GM23338 (cell line): ENCODE results near the gene NKD1. TPM values are rescaled to one million over a fixed set of nuclear protein-coding genes. Genes with fewer than 3 reads are reported as not detected.
A peak's percentile ranks its signal among the peaks of the same experiment; 100 is the strongest.

Experiments used
- ATAC-seq: fragments of 200-7000 bp; cut with Tn5 transposase; 3 replicates; pipeline ENCODE4 v1.9.1; 2020
- DNase-seq: peaks from one replicate; pipeline ENCODE4 v3.0.0-alpha.2; 2015; ENCODE audit warnings: low spot score
- H2AFZ ChIP-seq: fragments of 200-600 bp; sonication (generic); 2 replicates; pipeline ENCODE4 v1.8.0; 2016; ENCODE audit warnings: antibody characterized with exemption, mild to moderate bottlenecking, moderate library complexity
- H3F3A ChIP-seq: fragments of 200-600 bp; sonication (generic); replicated peaks from 2 replicates; pipeline ENCODE4 v1.8.0; 2017; ENCODE audit warnings: antibody characterized with exemption, mixed run types, low read depth
- H3K27ac ChIP-seq: fragments of 200-600 bp; sonication (generic); 2 replicates; pipeline ENCODE4 v1.6.1; 2016; ENCODE audit warnings: low read depth
- H3K27me3 ChIP-seq: fragments of 200-600 bp; sonication (generic); 2 replicates; pipeline ENCODE4 v1.8.0; 2016; ENCODE audit warnings: mild to moderate bottlenecking, mixed run types, moderate library complexity; ENCODE audit not compliant: insufficient read depth
- H3K36me3 ChIP-seq: fragments of 200-600 bp; sonication (generic); 2 replicates; pipeline ENCODE4 v1.8.0; 2016; ENCODE audit warnings: mild to moderate bottlenecking; ENCODE audit not compliant: insufficient read depth
- H3K4me1 ChIP-seq: fragments of 200-600 bp; sonication (generic); 2 replicates; pipeline ENCODE4 v1.8.0; 2016; ENCODE audit warnings: mild to moderate bottlenecking, moderate library complexity; ENCODE audit not compliant: insufficient read depth
- H3K4me2 ChIP-seq: fragments of 200-600 bp; sonication (generic); 2 replicates; pipeline ENCODE4 v1.7.1; 2017; ENCODE audit warnings: mixed run types
- H3K4me3 ChIP-seq: fragments of 200-600 bp; sonication (generic); 2 replicates; pipeline ENCODE4 v1.6.1; 2016; ENCODE audit warnings: mixed run types
- H3K79me2 ChIP-seq: fragments of 200-600 bp; sonication (generic); replicated peaks from 2 replicates; pipeline ENCODE4 v1.8.0; 2017; ENCODE audit warnings: mild to moderate bottlenecking; ENCODE audit not compliant: insufficient read depth
- H3K9me2 ChIP-seq: fragments of 200-600 bp; sonication (generic); 2 replicates; pipeline ENCODE4 v1.8.0; 2017; ENCODE audit not compliant: insufficient read depth
- H4K20me1 ChIP-seq: fragments of 200-600 bp; sonication (generic); replicated peaks from 2 replicates; pipeline ENCODE4 v1.8.0; 2017; ENCODE audit warnings: mild to moderate bottlenecking; ENCODE audit not compliant: insufficient read depth
- H3K27ac Mint-ChIP-seq: 2 replicates; pipeline ENCODE4 v1.8.0; 2020; ENCODE audit warnings: inconsistent platforms, mild to moderate bottlenecking, moderate library complexity, mixed read lengths
- H3K27me3 Mint-ChIP-seq: 3 replicates; pipeline ENCODE4 v1.8.0; 2022; ENCODE audit warnings: low read depth, mild to moderate bottlenecking, moderate library complexity, mixed read lengths, inconsistent platforms; ENCODE audit not compliant: insufficient read depth, poor library complexity
- H3K36me3 Mint-ChIP-seq: 3 replicates; pipeline ENCODE4 v1.8.0; 2021; ENCODE audit warnings: low read depth, mild to moderate bottlenecking, inconsistent platforms, moderate library complexity, mixed read lengths
- H3K4me1 Mint-ChIP-seq: 3 replicates; pipeline ENCODE4 v1.8.0; 2020; ENCODE audit warnings: mild to moderate bottlenecking, inconsistent platforms, mixed read lengths
- H3K4me3 Mint-ChIP-seq: 3 replicates; pipeline ENCODE4 v1.8.0; 2021; ENCODE audit warnings: moderate library complexity, mild to moderate bottlenecking, inconsistent platforms, mixed read lengths
- H3K9me3 Mint-ChIP-seq: 3 replicates; pipeline ENCODE4 v1.8.0; 2020; ENCODE audit warnings: moderate library complexity, mild to moderate bottlenecking, inconsistent platforms, mixed read lengths
- CREB1 ChIP-seq: fragments of 250-450 bp; sonication (Bioruptor Pico); IDR thresholded peaks from 2 replicates; pipeline ENCODE4 v1.5.0; 2020; ENCODE audit warnings: low read depth, mild to moderate bottlenecking, moderate library complexity
- EZH2 ChIP-seq: fragments of 200-600 bp; sonication (generic); IDR thresholded peaks from one replicate; pipeline ENCODE4 v1.8.0; 2017; ENCODE audit warnings: antibody characterized with exemption, mild to moderate bottlenecking, low read depth; ENCODE audit not compliant: unreplicated experiment
- JUNB ChIP-seq: IDR thresholded peaks from one replicate; pipeline ENCODE4 v1.6.1; 2016; ENCODE audit warnings: antibody characterized with exemption; ENCODE audit not compliant: unreplicated experiment
- NANOG ChIP-seq: IDR thresholded peaks from 2 replicates; pipeline ENCODE4 v1.6.1; 2016; ENCODE audit warnings: antibody characterized with exemption, borderline replicate concordance
- POLR2AphosphoS5 ChIP-seq: IDR thresholded peaks from 2 replicates; pipeline ENCODE4 v1.6.1; 2016; ENCODE audit warnings: antibody characterized with exemption, low read depth
- ZNF114 ChIP-seq: fragments of 250-450 bp; sonication (Bioruptor Pico); IDR thresholded peaks from 2 replicates; pipeline ENCODE4 v1.5.0; 2020; ENCODE audit warnings: mild to moderate bottlenecking, moderate library complexity
- ZNF331 ChIP-seq: fragments of 250-450 bp; sonication (Bioruptor Pico); IDR thresholded peaks from 2 replicates; pipeline ENCODE4 v1.5.0; 2020; ENCODE audit warnings: low read depth, mild to moderate bottlenecking, moderate library complexity
- polyA plus RNA-seq: library from polyadenylated mRNA; unstranded; fragments of >200 nt; fragmentation: Nextera tagmentation; extraction: Ambion mirVana; gene quantifications from 2 replicates; pipeline ENCODE4 v1.2.1, GENCODE V29; 2016
- total RNA-seq: library from RNA; depleted of rRNA; stranded (reverse); fragments of >200 nt; shearing (Covaris generic); gene quantifications from 2 replicates; pipeline ENCODE4 v1.2.3, GENCODE V29; 2014
- TF ChIP-seq, protein P1 (sequence below), 2 experiments: fragments of 200-600 bp in 1 of 2; sonication (generic) in 1 of 2; conservative IDR thresholded peaks; 2 replicates each; pipeline versions ENCODE4 v1.5.1 to v1.6.1; 2016 to 2017; ENCODE audit warnings: antibody characterized with exemption in 2 of 2, low read depth in 2 of 2, mild to moderate bottlenecking in 2 of 2, moderate library complexity in 1 of 2
- TF ChIP-seq, protein P2 (sequence below): IDR thresholded peaks from 2 replicates; pipeline ENCODE4 v1.6.1; 2016; ENCODE audit warnings: antibody characterized with exemption

NKD1 gene
- total and polyA plus RNA-seq, 2 experiments from 2014 or later: 2.1 to 2.3 TPM

DNA sequence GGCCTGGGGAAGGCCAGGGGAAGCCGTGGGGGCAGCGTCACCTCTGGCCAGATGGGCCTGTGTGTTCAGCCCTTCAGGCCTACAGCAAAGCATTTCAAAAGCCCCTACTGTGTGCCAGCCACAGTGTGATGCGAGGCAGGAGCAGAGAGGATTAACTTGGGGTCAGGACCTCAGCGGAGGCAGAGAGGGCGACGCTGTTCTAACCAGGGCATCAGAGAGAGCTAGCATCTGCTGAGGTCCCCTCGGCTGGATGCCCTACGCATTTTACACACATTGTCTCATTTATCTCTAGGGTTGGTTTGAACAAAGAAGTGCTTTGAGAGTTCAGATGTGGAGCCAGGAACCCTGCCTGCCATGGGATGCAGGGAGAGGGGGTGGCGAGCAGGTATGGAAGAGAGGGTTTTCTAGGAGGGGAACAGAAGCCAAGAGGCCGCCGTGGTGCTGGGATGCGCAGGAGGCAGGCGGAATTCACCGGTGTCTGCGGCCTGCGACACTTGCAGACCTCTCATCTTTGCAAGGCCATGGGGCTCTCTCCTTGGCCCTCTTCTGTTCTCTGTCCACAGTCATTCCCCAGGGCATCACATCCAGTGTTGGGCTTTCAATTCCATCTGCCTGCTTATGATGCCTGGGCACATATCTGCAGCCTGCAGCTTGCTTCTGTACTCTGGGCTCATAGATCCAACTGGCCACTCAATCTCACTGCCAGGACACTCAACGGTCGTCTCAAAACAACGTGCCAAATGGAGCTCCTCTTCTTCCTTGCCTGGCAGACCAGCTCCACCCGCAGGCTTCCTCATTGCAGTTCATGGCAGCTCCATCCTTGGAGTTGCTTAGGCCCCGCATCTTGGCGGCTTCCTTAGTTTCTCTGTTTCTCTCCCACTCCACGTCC lies 8.1 kb upstream of the NKD1 start:
- Histone ChIP-seq H3F3A (no peaks in the 10 kb centered on the region), H3K79me2 (no peaks in the 10 kb centered on the region), H2AFZ (no peak overlapping the region), H3K9me2 (no peaks in the 10 kb centered on the region), H3K4me3 (no peak overlapping the region), H3K4me2 (no peak overlapping the region), H3K36me3 (no peaks in the 10 kb centered on the region), H3K27me3 (no peaks in the 10 kb centered on the region), H3K27ac (no peak overlapping the region), H3K4me1 (0 out of 2 replicates have a peak, but pooled peaks cover 4% of the 10 kb centered on the region), H4K20me1 (no peaks in the 10 kb centered on the region)
- no peak overlapping the region for H3K27ac Mint-ChIP-seq
- H3K4me1 Mint-ChIP-seq: peaks cover 28% of the 10 kb centered on the region
- H3K36me3 Mint-ChIP-seq: no peaks in the 10 kb centered on the region
- no peak overlapping the region; the same call in 2 of the 3 replicates for H3K4me3 Mint-ChIP-seq
- peaks cover 2% of the 10 kb centered on the region; the same call in 1 of the 3 replicates for H3K9me3 Mint-ChIP-seq
- peaks cover 11% of the 10 kb centered on the region for H3K27me3 Mint-ChIP-seq
- TF ChIP-seq JUNB (no peak), ZNF331 (CRISPR knock-in tag) (no peak), NANOG (no peak), POLR2AphosphoS5 (no peak)
- TF ChIP-seq, protein P1, sequence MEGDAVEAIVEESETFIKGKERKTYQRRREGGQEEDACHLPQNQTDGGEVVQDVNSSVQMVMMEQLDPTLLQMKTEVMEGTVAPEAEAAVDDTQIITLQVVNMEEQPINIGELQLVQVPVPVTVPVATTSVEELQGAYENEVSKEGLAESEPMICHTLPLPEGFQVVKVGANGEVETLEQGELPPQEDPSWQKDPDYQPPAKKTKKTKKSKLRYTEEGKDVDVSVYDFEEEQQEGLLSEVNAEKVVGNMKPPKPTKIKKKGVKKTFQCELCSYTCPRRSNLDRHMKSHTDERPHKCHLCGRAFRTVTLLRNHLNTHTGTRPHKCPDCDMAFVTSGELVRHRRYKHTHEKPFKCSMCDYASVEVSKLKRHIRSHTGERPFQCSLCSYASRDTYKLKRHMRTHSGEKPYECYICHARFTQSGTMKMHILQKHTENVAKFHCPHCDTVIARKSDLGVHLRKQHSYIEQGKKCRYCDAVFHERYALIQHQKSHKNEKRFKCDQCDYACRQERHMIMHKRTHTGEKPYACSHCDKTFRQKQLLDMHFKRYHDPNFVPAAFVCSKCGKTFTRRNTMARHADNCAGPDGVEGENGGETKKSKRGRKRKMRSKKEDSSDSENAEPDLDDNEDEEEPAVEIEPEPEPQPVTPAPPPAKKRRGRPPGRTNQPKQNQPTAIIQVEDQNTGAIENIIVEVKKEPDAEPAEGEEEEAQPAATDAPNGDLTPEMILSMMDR (conservative IDR thresholded peaks at IDR 0.05; ENCODE audit: low read depth in 2 of 2): peak; percentile 35 to 62; a peak in 3 of 4 replicates
- peak; percentile 62 for ATAC-seq
- peak; percentile 55 for DNase-seq

- H2AFZ ChIP-seq: no peak overlapping the region
- no peaks in the 10 kb centered on the region for H3K9me2 ChIP-seq
- H3K79me2 ChIP-seq: no peaks in the 10 kb centered on the region
- H3K36me3 ChIP-seq: no peaks in the 10 kb centered on the region
- no peak overlapping the region for H3K4me2 ChIP-seq
- H3K4me3 ChIP-seq: no peak overlapping the region
- Mint-ChIP-seq H3K9me3 (peaks cover 2% of the 10 kb centered on the region; the same call in 1 of the 3 replicates), H3K27me3 (peaks cover 11% of the 10 kb centered on the region), H3K4me3 (no peak overlapping the region; the same call in 2 of the 3 replicates), H3K27ac (no peak overlapping the region), H3K36me3 (no peaks in the 10 kb centered on the region), H3K4me1 (peaks cover 28% of the 10 kb centered on the region)
- H3K27ac ChIP-seq: no peak overlapping the region
- no peak for DNase-seq
- H3F3A ChIP-seq: no peaks in the 10 kb centered on the region
- H3K27me3 ChIP-seq: no peaks in the 10 kb centered on the region
- no peaks in the 10 kb centered on the region for H4K20me1 ChIP-seq
- ATAC-seq: no peak
- H3K4me1 ChIP-seq: 0 out of 2 replicates have a peak, but pooled peaks cover 4% of the 10 kb centered on the region
- TF ChIP-seq JUNB (no peak), NANOG (no peak), CREB1 (CRISPR knock-in tag) (no peak), ZNF331 (CRISPR knock-in tag) (no peak), ZNF114 (CRISPR knock-in tag) (no peak), POLR2AphosphoS5 (no peak), EZH2 (no peak)
- TF ChIP-seq, protein P2, sequence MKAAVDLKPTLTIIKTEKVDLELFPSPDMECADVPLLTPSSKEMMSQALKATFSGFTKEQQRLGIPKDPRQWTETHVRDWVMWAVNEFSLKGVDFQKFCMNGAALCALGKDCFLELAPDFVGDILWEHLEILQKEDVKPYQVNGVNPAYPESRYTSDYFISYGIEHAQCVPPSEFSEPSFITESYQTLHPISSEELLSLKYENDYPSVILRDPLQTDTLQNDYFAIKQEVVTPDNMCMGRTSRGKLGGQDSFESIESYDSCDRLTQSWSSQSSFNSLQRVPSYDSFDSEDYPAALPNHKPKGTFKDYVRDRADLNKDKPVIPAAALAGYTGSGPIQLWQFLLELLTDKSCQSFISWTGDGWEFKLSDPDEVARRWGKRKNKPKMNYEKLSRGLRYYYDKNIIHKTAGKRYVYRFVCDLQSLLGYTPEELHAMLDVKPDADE: no peak
- TF ChIP-seq, protein P1 (conservative IDR thresholded peaks at IDR 0.05; ENCODE audit: low read depth in 2 of 2): no peak; a peak in 1 of 4 replicates
Measured at GRCh38 chr16:50540711-50541007, 7.5 kb upstream of the NKD1 start.
